ENCODE measurements around the gene KLHL5. TPM values are rescaled to one million over a fixed set of nuclear protein-coding genes. Genes with fewer than 3 reads are reported as not detected.

KLHL5 gene
- polyA plus RNA-seq, 1 experiment, result 184 TPM

DNA sequence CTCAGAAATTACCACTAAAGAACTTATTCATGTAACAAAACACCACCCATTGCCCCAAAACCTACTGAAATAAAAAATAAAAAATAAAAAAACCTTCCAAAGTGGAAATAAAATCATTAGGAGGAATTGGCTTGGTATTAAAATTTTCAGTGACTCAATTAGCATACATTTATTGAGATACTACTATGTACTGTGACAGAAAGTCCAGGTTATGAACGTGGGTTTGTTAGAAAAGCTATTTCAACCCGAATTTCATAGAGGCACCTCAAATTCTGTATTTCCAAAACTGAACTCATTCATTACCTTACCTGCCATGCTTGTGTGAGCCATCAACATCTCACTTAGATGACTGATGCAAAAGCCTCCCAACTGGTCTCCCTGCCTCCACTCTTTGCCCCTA lies 16.8 kb downstream of the KLHL5 start:
- Histone ChIP-seq H3K27me3 (ENCODE audit: control insufficient read depth, insufficient read depth, low read length) (no peaks in the 10 kb centered on the region), H3K9me3 (ENCODE audit: control insufficient read depth, insufficient read depth, low read length) (no peaks in the 10 kb centered on the region), H3K27ac (ENCODE audit: low read depth, low read length) (no peak overlapping the region), H3K4me3 (ENCODE audit: low read depth, low read length) (no peak overlapping the region)
- ChIA-PET CTCF (no interaction called here), POLR2A (interaction anchor here (0.7 kb wide), 1 partner anchor 10 kb away, joined by 3 read pairs; no protein-coding TSS in a partner anchor)
- TF ChIP-seq, protein P1, sequence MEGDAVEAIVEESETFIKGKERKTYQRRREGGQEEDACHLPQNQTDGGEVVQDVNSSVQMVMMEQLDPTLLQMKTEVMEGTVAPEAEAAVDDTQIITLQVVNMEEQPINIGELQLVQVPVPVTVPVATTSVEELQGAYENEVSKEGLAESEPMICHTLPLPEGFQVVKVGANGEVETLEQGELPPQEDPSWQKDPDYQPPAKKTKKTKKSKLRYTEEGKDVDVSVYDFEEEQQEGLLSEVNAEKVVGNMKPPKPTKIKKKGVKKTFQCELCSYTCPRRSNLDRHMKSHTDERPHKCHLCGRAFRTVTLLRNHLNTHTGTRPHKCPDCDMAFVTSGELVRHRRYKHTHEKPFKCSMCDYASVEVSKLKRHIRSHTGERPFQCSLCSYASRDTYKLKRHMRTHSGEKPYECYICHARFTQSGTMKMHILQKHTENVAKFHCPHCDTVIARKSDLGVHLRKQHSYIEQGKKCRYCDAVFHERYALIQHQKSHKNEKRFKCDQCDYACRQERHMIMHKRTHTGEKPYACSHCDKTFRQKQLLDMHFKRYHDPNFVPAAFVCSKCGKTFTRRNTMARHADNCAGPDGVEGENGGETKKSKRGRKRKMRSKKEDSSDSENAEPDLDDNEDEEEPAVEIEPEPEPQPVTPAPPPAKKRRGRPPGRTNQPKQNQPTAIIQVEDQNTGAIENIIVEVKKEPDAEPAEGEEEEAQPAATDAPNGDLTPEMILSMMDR (IDR thresholded peaks at IDR 0.05; ENCODE audit: low read depth, low read length), result no peak
- DNase-seq (ENCODE audit: low read depth, low spot score), result no peak

GRCh38 chr4:39083164-39083563 lies 21.1 kb downstream of the KLHL5 start:
- POLR2A ChIA-PET, result no interaction called here
- Histone ChIP-seq H3K9me3 (ENCODE audit: control insufficient read depth, insufficient read depth, low read length) (no peaks in the 10 kb centered on the region), H3K27me3 (ENCODE audit: control insufficient read depth, insufficient read depth, low read length) (no peaks in the 10 kb centered on the region), H3K27ac (ENCODE audit: low read depth, low read length) (no peak overlapping the region), H3K4me3 (ENCODE audit: low read depth, low read length) (no peak overlapping the region)
- DNase-seq (ENCODE audit: low read depth, low spot score), result no peak
- TF ChIP-seq, protein P1 (IDR thresholded peaks at IDR 0.05; ENCODE audit: low read depth, low read length), result no peak
- CTCF ChIA-PET, result no interaction called here

DNA sequence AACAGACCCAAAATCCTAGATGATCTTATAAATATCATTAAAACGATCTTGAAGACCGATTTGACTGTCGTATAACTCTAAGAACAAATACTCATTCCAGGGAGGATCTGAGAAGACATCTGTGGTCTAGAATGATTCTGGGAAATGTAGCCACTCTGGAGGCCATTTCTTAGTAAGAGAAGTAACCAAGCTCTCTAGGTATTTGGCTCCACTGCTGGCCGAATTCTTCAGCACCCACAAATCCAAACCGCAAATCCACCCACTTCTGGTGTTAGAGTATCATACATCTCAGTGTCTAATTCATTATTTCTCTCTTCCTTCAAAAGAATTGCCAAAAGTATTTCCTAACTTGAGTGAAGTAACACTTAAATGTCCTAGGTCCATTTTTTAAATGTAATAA lies 23.9 kb downstream of the KLHL5 start:
- H3K9me3 ChIP-seq (ENCODE audit: control insufficient read depth, insufficient read depth, low read length), result no peaks in the 10 kb centered on the region
- DNase-seq (ENCODE audit: low read depth, low spot score), result no peak
- no peaks in the 10 kb centered on the region for H3K27me3 ChIP-seq (ENCODE audit: control insufficient read depth, insufficient read depth, low read length)
- no peak overlapping the region for H3K27ac ChIP-seq (ENCODE audit: low read depth, low read length)
- TF ChIP-seq, protein P1 (IDR thresholded peaks at IDR 0.05; ENCODE audit: low read depth, low read length), result no peak
- POLR2A ChIA-PET, result no interaction called here
- H3K4me3 ChIP-seq (ENCODE audit: low read depth, low read length), result no peak overlapping the region
- CTCF ChIA-PET, result no interaction called here

DNA sequence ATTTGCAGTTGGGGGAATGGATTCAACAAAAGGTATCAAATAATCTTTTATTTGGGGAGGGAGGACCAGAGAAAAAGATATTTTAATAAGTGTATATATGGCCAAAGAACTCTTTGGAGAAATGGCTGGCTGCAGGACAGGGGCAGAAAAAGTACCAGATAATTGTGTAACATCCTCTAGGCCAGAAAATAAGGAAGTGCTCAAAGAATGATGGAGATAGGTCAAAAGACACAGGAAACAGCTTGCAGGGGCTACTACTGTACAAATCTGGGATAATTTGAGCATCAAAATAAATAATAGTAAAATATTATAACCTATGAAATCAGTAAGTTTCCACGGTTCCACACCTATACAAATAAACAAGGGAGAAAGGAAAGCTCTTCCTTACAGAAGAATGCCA lies 34.8 kb downstream of the KLHL5 start:
- no peak for DNase-seq (ENCODE audit: low read depth, low spot score)
- H3K4me3 ChIP-seq (ENCODE audit: low read depth, low read length), result no peak overlapping the region
- H3K27me3 ChIP-seq (ENCODE audit: control insufficient read depth, insufficient read depth, low read length), result no peaks in the 10 kb centered on the region
- H3K27ac ChIP-seq (ENCODE audit: low read depth, low read length), result no peak overlapping the region
- TF ChIP-seq, protein P1 (IDR thresholded peaks at IDR 0.05; ENCODE audit: low read depth, low read length), result no peak
- CTCF ChIA-PET, result no interaction called here
- POLR2A ChIA-PET, result no interaction called here
- H3K9me3 ChIP-seq (ENCODE audit: control insufficient read depth, insufficient read depth, low read length), result no peaks in the 10 kb centered on the region

DNA sequence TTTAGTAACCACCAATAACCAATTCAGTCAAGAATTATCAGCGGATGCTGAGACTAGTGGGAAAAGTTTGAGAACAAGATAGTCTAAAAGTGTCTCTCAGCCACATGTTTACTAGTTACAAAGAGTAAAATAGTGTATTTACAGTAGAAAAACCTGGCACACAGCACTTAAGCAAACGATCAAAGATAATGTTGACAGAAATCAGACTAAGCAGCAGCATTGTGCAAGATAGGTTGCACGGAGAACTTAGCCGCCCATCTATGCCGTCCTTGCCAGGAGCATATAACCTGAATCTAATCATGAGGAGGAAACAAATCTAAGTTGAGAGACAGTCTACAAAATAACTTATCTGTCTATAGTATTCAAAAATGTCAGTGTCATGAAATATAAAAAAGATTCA lies 35.3 kb downstream of the KLHL5 start:
- H3K27me3 ChIP-seq (ENCODE audit: control insufficient read depth, insufficient read depth, low read length), result no peaks in the 10 kb centered on the region
- no peak for DNase-seq (ENCODE audit: low read depth, low spot score)
- no peak overlapping the region for H3K4me3 ChIP-seq (ENCODE audit: low read depth, low read length)
- TF ChIP-seq, protein P1 (IDR thresholded peaks at IDR 0.05; ENCODE audit: low read depth, low read length), result no peak
- ChIA-PET POLR2A (no interaction called here), CTCF (no interaction called here)
- no peak overlapping the region for H3K27ac ChIP-seq (ENCODE audit: low read depth, low read length)
- H3K9me3 ChIP-seq (ENCODE audit: control insufficient read depth, insufficient read depth, low read length), result no peaks in the 10 kb centered on the region
